ENCODE measurements around the gene TNRC6C.
A peak's percentile ranks its signal among the peaks of the same experiment; 100 is the strongest.
"Not testable (repeated sequence)": the region's sequence is repeated elsewhere in the genome, so short reads cannot be mapped to it uniquely, and the experiment has no call there.

TNRC6C gene

DNA sequence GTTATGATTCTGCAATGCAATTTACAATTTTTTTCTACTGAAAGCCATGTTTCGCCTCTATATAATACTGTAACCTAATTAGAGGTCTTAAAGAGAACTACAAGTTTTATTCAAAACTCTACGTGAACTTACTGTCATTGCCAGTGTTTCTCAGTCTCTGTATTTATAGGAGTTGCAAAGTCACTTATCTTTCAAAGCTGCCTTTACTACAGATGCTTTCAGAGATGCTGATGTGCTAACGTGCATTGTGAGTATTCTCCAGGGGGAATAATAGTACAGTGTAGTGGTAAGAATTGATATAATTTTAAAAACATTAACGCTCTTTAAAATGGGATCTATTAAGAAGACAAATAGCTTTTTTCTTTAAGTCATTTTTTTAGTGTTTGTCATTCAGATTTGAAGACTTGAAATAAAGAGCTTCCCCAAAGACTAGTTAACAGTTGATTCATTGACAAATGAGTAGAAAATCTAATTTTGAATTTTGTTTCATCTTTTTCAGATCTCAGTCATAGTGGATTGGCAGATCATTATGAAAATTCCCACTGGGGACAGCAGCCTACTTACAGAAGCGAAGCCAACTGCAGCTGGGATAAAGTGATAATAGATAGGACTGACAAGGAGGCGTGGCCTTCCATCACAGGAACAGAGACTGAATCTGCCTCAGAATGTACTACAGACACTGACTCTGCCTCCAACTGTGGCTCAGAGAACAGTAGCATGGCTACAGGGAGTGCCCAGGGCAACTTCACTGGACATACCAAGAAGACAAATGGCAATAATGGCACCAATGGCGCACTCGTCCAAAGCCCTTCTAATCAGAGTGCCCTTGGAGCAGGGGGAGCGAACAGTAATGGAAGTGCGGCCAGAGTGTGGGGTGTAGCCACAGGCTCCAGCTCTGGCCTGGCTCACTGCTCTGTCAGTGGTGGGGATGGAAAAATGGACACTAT, 90.1 kb downstream of the TNRC6C start:
- H3K4me1 Mint-ChIP-seq (ENCODE audit: low read depth) = peaks cover 41% of the 10 kb centered on the region
- no peak overlapping the region for H3K4me3 Mint-ChIP-seq
- peak overlapping the region; percentile 38 for H3K27ac Mint-ChIP-seq
- H3K9me3 Mint-ChIP-seq (ENCODE audit: low read depth) = no peaks in the 10 kb centered on the region
- no peaks in the 10 kb centered on the region for H3K27me3 Mint-ChIP-seq
- peaks cover 14% of the 10 kb centered on the region for H3K36me3 Mint-ChIP-seq

DNA sequence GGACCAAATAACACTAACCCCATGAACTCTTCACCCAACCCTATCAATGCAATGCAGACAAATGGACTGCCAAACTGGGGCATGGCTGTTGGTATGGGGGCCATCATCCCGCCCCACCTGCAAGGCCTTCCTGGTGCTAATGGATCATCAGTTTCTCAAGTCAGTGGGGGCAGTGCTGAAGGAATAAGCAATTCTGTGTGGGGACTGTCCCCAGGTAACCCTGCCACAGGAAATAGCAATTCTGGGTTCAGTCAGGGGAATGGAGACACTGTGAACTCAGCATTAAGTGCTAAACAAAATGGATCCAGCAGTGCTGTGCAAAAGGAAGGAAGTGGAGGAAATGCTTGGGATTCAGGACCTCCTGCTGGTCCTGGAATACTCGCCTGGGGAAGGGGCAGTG, 91.1 kb downstream of the TNRC6C start:
- Mint-ChIP-seq H3K36me3 (peaks cover 8% of the 10 kb centered on the region), H3K4me3 (no peak overlapping the region), H3K27ac (no peak overlapping the region), H3K9me3 (ENCODE audit: low read depth) (no peaks in the 10 kb centered on the region), H3K4me1 (ENCODE audit: low read depth) (peaks cover 31% of the 10 kb centered on the region), H3K27me3 (no peaks in the 10 kb centered on the region)

DNA sequence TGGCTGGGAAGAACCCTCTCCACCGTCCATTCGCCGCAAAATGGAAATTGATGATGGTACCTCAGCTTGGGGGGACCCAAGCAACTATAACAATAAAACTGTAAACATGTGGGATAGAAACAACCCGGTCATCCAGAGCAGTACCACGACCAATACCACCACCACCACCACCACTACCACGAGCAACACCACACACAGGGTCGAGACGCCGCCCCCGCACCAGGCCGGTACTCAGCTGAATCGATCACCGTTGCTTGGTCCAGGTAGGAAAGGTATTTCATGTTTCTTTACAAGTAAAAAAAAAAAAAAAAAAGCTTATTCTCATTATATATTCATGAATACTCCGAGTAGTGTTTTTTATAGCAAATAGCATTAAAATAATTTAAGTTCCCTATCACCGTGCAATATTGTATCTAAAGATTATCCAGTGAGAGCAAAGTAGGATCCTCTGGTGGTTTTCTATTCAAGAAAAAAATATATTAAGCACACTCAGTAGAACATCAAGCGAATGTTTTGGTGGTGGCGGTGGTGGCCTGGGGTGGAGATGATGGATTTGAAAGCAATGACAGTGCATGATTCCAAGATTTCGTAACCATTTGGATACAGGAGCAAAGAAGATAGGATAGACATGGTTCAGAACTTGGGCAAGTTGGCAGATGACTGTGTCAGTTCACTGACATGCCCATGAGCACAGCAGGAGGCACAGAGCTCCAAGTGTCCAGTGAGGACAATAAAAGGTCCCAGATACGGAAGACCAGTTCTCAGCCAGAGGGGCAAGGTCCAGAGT, 92.9 kb downstream of the TNRC6C start:
- no peaks in the 10 kb centered on the region for H3K27me3 Mint-ChIP-seq
- peaks cover 3% of the 10 kb centered on the region for H3K36me3 Mint-ChIP-seq
- no peaks in the 10 kb centered on the region for H3K9me3 Mint-ChIP-seq (ENCODE audit: low read depth)
- no peak overlapping the region for H3K4me3 Mint-ChIP-seq
- peak overlapping the region; percentile 6 for H3K27ac Mint-ChIP-seq
- peaks cover 18% of the 10 kb centered on the region for H3K4me1 Mint-ChIP-seq (ENCODE audit: low read depth)

DNA sequence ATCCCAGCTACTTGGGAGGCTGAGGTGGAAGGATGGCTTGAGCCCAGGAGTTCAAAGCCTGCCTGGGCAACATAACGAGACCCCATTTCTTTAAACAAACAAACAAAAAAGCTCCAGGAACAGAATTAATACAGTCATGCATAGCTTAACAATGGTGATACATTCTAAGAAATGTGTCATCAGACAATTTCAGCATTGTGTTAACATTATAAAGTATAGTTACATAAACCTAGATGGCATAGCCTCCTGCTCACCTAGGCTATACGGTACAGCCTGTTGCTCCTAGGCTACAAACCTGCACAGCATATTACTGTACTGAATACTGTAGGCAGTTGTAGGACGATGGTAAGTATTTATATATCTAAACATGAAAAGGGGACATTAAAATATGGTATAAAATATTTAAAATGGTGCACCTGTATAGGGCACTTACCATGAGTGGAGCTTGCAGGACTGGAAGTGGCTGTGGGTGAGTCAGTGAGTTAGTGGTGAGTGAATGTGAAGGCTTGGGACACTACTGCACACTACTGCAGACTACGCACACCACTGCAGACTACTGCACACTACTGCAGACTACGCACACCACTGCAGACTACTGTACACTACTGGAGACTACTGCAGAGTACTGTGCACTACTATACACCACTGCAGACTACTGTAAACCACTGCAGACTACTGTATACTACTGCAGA, 95.4 kb downstream of the TNRC6C start:
- no peak overlapping the region for H3K27ac Mint-ChIP-seq
- no peaks in the 10 kb centered on the region for H3K9me3 Mint-ChIP-seq (ENCODE audit: low read depth)
- no peaks in the 10 kb centered on the region for H3K27me3 Mint-ChIP-seq
- peaks cover under 1% of the 10 kb centered on the region for H3K36me3 Mint-ChIP-seq
- H3K4me3 Mint-ChIP-seq = no peak overlapping the region
- peaks cover 18% of the 10 kb centered on the region for H3K4me1 Mint-ChIP-seq (ENCODE audit: low read depth)

DNA sequence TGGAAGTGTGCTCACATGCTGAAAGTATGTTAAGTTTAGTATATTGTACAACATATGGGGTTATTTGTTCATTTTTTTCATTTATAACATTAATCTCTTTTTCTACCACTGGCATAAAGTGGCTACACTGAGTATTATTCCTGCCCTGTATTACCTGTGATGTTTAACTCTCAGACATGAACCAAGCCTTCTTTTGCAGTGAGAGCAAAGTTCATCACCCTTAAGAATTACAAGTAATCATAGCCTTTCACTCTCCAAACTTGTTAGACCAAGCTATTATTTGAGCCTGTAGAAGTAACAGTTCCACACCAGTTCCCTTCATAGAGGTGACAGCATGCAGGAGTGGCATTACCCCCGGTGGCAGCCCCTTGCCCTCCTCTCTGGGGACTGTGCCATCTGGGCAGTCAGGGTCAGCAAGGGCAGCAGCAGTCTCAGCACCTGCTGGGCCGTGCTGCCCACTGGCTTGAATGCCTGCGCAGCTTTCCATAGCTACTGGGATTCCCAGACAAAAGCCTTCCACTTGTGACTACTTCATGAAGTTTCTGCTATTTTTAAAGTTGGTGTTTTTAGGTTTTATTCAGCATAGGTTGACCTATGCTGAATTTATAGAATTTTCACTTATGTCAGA, 98.7 kb downstream of the TNRC6C start:
- Mint-ChIP-seq H3K4me1 (ENCODE audit: low read depth) (peaks cover 16% of the 10 kb centered on the region), H3K27me3 (no peaks in the 10 kb centered on the region), H3K27ac (peak overlapping the region; percentile 8), H3K9me3 (ENCODE audit: low read depth) (no peaks in the 10 kb centered on the region), H3K36me3 (no peaks in the 10 kb centered on the region), H3K4me3 (no peak overlapping the region)

DNA sequence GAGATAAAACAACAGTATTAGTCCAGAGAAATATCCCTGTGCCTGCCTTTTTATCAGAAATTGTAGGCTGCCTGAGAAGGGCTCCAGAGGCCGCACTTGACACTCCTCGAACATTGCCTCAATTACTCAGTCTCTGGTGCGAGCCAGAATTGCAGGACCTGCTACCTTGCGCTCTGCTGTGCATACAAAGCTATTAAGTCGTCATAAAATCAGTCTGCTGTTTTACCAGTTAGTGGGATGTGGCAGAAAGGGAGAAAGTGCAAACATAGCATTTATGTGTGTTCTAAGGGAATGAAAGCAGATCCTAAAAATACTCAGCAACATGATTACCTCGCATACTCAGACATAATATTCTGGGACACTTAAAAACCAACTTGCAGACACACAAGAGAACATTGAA, 99.5 kb downstream of the TNRC6C start:
- Mint-ChIP-seq H3K4me3 (no peak overlapping the region), H3K4me1 (ENCODE audit: low read depth) (peaks cover 16% of the 10 kb centered on the region), H3K27me3 (no peaks in the 10 kb centered on the region), H3K27ac (peak overlapping the region; percentile 42), H3K36me3 (no peaks in the 10 kb centered on the region), H3K9me3 (ENCODE audit: low read depth) (no peaks in the 10 kb centered on the region)

DNA sequence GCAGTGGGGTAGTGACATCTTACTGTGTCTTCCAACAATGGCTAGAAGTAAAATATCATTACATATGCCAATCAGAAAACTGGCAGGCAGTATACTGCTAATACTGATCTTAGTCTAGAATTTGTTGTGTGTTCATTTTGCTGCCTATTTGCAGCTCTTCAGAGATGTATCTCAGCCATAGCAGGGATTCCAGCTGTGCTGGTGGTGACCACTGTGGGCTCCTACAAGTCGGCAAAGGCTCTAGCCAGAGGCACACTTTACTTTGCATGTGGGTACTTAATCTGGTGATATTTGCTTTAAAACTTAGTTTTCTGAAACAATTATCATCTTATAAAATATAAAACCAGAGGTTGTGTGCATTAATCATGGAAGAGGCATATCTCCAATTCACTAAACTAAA, 100.1 kb downstream of the TNRC6C start:
- Mint-ChIP-seq H3K9me3 (ENCODE audit: low read depth) (no peaks in the 10 kb centered on the region), H3K4me3 (no peak overlapping the region), H3K36me3 (no peaks in the 10 kb centered on the region), H3K4me1 (ENCODE audit: low read depth) (peaks cover 21% of the 10 kb centered on the region), H3K27ac (no peak overlapping the region), H3K27me3 (no peaks in the 10 kb centered on the region)

GRCh38 chr17:78062596-78062995, 104.1 kb downstream of the TNRC6C start:
- no peaks in the 10 kb centered on the region for H3K27me3 Mint-ChIP-seq
- no peaks in the 10 kb centered on the region for H3K9me3 Mint-ChIP-seq (ENCODE audit: low read depth)
- no peak overlapping the region for H3K27ac Mint-ChIP-seq
- H3K36me3 Mint-ChIP-seq = no peaks in the 10 kb centered on the region
- H3K4me3 Mint-ChIP-seq = no peak overlapping the region
- peaks cover 18% of the 10 kb centered on the region for H3K4me1 Mint-ChIP-seq (ENCODE audit: low read depth)

DNA sequence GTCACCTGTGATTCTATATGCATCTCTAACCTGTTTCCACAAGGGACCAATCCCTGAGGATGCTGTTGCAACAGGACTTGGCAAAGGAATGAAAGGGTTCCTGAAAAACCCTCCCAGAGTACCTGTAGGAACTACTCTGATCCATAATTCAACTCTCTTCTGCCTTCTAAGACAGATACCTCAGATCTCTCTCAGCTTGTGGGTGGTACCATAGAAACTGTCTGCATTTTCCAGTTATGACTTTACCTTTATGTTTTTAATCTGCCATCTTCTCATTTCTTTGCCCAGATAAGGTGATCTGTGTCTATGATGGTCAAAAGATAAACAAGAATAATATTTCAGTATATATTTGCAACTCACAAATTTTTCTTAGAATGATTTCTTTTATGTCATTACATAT, 105.0 kb downstream of the TNRC6C start:
- H3K27ac Mint-ChIP-seq = peak overlapping the region; percentile 66
- peaks cover 15% of the 10 kb centered on the region for H3K4me1 Mint-ChIP-seq (ENCODE audit: low read depth)
- no peaks in the 10 kb centered on the region for H3K9me3 Mint-ChIP-seq (ENCODE audit: low read depth)
- H3K4me3 Mint-ChIP-seq = no peak overlapping the region
- H3K36me3 Mint-ChIP-seq = no peaks in the 10 kb centered on the region
- no peaks in the 10 kb centered on the region for H3K27me3 Mint-ChIP-seq

GRCh38 chr17:78064708-78065107, 106.2 kb downstream of the TNRC6C start:
- peaks cover 13% of the 10 kb centered on the region for H3K4me1 Mint-ChIP-seq (ENCODE audit: low read depth)
- peak overlapping the region; percentile 22 for H3K27ac Mint-ChIP-seq
- no peaks in the 10 kb centered on the region for H3K9me3 Mint-ChIP-seq (ENCODE audit: low read depth)
- H3K36me3 Mint-ChIP-seq = no peaks in the 10 kb centered on the region
- H3K27me3 Mint-ChIP-seq = no peaks in the 10 kb centered on the region
- H3K4me3 Mint-ChIP-seq = no peak overlapping the region

- H3K27ac Mint-ChIP-seq; H3K4me1 Mint-ChIP-seq (ENCODE audit: low read depth); H3K9me3 Mint-ChIP-seq (ENCODE audit: low read depth); H3K27me3 Mint-ChIP-seq; H3K4me3 Mint-ChIP-seq; H3K36me3 Mint-ChIP-seq: not testable (repeated sequence)
These were observed 108.5 kb downstream of the TNRC6C start for GRCh38 chr17:78066976-78067375.

DNA sequence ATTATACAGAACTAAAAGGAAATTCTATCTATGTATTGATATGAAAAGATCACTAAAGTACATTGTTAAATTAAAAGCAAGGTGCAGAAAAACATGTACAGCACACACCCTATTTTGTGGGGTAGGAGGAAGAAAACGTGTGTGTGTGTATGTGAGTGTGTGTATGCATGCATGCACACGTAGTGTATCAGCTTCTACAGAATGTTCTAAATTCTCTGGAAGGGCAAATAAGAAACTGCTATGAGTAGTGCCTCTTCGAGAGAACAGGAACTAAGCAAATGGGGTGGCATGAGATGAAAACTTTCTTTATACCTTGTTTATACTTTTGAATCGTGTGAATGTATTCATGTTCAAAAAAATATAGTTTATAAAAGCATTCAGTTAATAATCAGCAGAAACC, 111.2 kb downstream of the TNRC6C start:
- H3K27ac Mint-ChIP-seq = no peak overlapping the region
- no peak overlapping the region for H3K4me3 Mint-ChIP-seq
- H3K9me3 Mint-ChIP-seq (ENCODE audit: low read depth) = no peaks in the 10 kb centered on the region
- H3K36me3 Mint-ChIP-seq = peaks cover 2% of the 10 kb centered on the region
- no peaks in the 10 kb centered on the region for H3K27me3 Mint-ChIP-seq
- no peaks in the 10 kb centered on the region for H3K4me1 Mint-ChIP-seq (ENCODE audit: low read depth)

DNA sequence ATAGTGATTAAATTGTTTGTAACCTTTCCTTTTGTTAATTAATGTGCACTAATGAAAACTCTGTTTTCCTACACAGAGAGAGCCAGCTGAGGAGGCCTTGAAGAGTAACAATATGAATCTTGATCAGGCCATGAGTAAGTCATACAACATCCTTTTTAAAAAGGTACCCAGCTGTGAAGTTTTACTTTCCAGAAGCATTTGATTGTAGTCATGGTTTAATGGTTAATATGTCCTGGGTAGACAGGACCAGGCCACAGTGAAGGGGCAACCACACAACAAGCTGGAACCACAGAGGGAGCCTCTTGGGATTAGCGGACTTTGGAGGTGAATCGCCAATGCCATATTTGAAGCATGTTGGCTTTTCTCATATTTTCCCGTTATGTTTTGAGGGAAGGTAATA, 114.5 kb downstream of the TNRC6C start:
- no peak overlapping the region for H3K4me3 Mint-ChIP-seq
- H3K9me3 Mint-ChIP-seq (ENCODE audit: low read depth) = no peaks in the 10 kb centered on the region
- no peaks in the 10 kb centered on the region for H3K4me1 Mint-ChIP-seq (ENCODE audit: low read depth)
- H3K36me3 Mint-ChIP-seq = peaks cover 2% of the 10 kb centered on the region
- H3K27ac Mint-ChIP-seq = no peak overlapping the region
- H3K27me3 Mint-ChIP-seq = no peaks in the 10 kb centered on the region

DNA sequence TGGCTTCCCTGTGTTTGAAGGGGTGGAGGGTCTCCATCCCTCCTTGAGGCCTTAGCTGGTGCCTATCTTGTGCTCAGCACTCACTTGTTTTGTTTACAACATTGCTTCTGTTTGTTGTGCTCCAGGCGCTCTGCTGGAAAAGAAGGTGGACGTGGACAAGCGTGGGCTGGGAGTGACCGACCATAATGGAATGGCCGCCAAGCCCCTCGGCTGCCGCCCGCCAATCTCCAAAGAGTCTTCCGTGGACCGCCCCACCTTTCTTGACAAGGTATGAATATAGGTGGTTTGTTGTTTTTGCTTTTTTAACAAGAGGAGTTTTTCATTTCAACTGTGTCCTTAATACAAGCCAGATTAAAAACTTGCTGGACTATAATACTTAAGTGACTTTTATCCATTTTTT, 116.5 kb downstream of the TNRC6C start:
- Mint-ChIP-seq H3K36me3 (peaks cover 2% of the 10 kb centered on the region), H3K27ac (no peak overlapping the region), H3K4me1 (ENCODE audit: low read depth) (no peaks in the 10 kb centered on the region), H3K9me3 (ENCODE audit: low read depth) (no peaks in the 10 kb centered on the region), H3K4me3 (no peak overlapping the region), H3K27me3 (no peaks in the 10 kb centered on the region)
